HAP-1 (cell line): ENCODE measurements around the gene NACC2.
A peak's percentile ranks its signal among the peaks of the same experiment; 100 is the strongest.

Experiments
- DNase-seq, 2 experiments: peaks; one replicate each; pipeline ENCODE4 v3.0.0-alpha.2; 2016 to 2020; ENCODE audit warnings: low spot score in 2 of 2
- H3K27me3 ChIP-seq: fragments of 250-450 bp; sonication (Bioruptor Pico); 2 replicates; pipeline ENCODE4 v1.5.1; 2020; ENCODE audit warnings: low read depth, mild to moderate bottlenecking, moderate library complexity
- H3K36me3 ChIP-seq: fragments of 250-450 bp; sonication (Bioruptor Pico); replicated peaks from 2 replicates; pipeline ENCODE4 v1.5.1; 2020; ENCODE audit warnings: mild to moderate bottlenecking
- H3K4me1 ChIP-seq: fragments of 250-450 bp; sonication (Bioruptor Pico); 2 replicates; pipeline ENCODE4 v1.5.1; 2020; ENCODE audit warnings: mild to moderate bottlenecking
- H3K4me3 ChIP-seq: fragments of 250-450 bp; sonication (Bioruptor Pico); 2 replicates; pipeline ENCODE4 v1.5.1; 2020; ENCODE audit warnings: mild to moderate bottlenecking, moderate library complexity
- H3K9me3 ChIP-seq: fragments of 250-450 bp; sonication (Bioruptor Pico); 2 replicates; pipeline ENCODE4 v1.5.1; 2020; ENCODE audit warnings: mild to moderate bottlenecking, moderate library complexity
- in situ Hi-C: fragments of 300-500 bp; cut with MboI; formaldehyde crosslinking; loops from 3 replicates; pipeline ENCODE4 v1.14.3; 2020; ENCODE audit warnings: low sequenced_read_pairs, inconsistent platforms, mixed read lengths

Gene NACC2

DNA sequence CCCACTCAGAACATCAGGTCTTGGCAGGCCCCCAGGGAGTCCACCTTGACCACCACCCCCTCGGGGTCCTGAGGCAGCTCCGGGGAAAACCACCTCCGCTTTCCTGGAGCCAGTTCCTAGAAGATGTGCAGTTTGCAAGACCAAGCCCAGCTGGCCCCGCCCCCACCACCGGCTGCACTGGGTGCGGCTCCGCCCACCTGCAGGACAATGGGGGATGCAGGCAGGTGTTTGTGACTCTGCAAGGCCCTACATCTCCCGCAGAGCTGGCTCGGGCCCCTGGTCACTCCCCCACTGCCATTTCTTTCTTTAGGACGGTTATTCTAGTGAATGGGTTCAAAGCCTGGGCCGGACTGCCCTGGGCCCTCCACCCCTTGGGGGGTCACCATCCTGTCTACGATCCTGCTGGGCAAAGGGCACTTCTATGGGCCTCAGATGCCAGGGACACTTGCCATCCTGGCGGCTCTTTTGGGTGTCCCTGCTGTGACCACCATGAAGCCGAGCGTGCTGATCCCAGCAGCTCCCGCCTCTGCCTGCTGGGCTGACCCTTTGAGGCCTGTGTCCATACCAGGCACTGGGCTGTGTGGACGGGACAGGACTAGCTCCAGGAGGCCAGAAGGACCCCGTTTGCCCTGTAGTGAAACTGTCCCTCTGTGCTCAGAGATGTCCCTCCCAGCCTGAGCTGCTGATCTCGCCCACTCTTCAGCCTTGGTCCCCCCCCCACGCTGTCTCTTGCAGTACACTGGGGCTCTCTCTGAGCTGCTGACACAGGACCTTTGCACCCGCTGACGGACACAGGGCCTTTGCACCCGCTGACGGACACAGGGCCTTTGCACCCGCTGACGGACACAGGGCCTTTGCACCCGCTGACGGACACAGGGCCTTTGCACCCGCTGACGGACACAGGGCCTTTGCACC is 5.9 kb upstream of the NACC2 start:
- Histone ChIP-seq H3K4me1 (peaks cover 15% of the 10 kb centered on the region), H3K27me3 (no peaks in the 10 kb centered on the region), H3K4me3 (no peak overlapping the region), H3K9me3 (no peaks in the 10 kb centered on the region), H3K36me3 (no peaks in the 10 kb centered on the region)
- in situ Hi-C loops = no loop called here
- DNase-seq = peak; percentile 42 to 87

DNA sequence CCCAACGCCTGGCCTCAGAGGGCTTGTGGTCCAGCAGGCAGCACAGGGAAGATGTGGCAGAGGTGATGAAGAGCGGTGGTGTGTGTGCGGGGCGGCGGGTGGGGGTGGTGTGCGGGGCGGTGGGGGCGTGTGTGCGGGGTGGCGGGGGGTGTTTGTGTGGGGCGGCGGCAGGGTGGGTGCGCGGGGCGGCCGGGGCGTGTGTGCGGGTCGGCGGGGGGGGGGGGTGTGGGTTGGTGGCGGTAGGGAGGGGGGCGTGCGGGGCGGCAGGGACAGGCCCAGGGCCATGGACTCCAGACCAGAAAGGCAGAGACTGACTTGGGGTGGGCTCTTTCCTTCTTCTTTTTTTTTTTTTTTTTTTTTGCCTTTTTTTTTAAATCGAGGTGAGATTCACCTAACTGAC is 4.5 kb upstream of the NACC2 start:
- H3K9me3 ChIP-seq = no peaks in the 10 kb centered on the region
- in situ Hi-C loops = no loop called here
- H3K36me3 ChIP-seq = no peaks in the 10 kb centered on the region
- H3K4me1 ChIP-seq = peaks cover 11% of the 10 kb centered on the region
- H3K27me3 ChIP-seq = no peaks in the 10 kb centered on the region
- no peak for DNase-seq
- no peak overlapping the region for H3K4me3 ChIP-seq

DNA sequence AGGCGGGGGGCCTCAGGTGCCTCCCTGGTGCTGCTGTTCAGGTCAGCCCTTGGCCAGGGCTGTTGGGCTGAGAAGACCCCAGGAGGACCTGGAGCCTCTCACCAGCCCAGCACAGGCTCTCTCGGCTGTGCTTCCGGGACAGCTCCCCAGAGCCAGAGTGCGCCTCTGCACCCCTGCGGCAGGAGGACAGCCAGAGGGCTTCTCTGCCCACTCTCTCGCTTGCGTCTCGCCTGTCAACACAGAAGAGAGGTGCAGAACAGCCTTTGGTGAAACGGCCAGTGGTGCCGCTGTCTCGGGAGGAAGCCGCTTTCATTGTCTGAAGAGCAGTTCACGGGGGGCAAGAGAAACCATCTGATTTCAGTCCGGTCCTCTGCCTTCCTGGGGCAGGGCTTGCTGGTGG is 3.8 kb upstream of the NACC2 start:
- no peak overlapping the region for H3K4me3 ChIP-seq
- in situ Hi-C loops = no loop called here
- no peaks in the 10 kb centered on the region for H3K36me3 ChIP-seq
- no peaks in the 10 kb centered on the region for H3K9me3 ChIP-seq
- no peak for DNase-seq
- H3K27me3 ChIP-seq = no peaks in the 10 kb centered on the region
- peaks cover 5% of the 10 kb centered on the region for H3K4me1 ChIP-seq

GRCh38 chr9:136098210-136098609 is 3.1 kb upstream of the NACC2 start:
- in situ Hi-C loops = no loop called here
- Histone ChIP-seq H3K9me3 (no peaks in the 10 kb centered on the region), H3K27me3 (no peaks in the 10 kb centered on the region), H3K4me3 (no peak overlapping the region), H3K4me1 (peaks cover 10% of the 10 kb centered on the region), H3K36me3 (0 out of 2 replicates have a peak, but pooled peaks cover under 1% of the 10 kb centered on the region)
- no peak for DNase-seq

- in situ Hi-C loops = no loop called here
- H3K36me3 ChIP-seq = peaks cover 2% of the 10 kb centered on the region
- no peaks in the 10 kb centered on the region for H3K9me3 ChIP-seq
- H3K4me1 ChIP-seq = peaks cover 12% of the 10 kb centered on the region
- no peak for DNase-seq
- no peaks in the 10 kb centered on the region for H3K27me3 ChIP-seq
- H3K4me3 ChIP-seq = no peak overlapping the region
Measured at GRCh38 chr9:136096505-136097001, 1.5 kb upstream of the NACC2 start.

DNA sequence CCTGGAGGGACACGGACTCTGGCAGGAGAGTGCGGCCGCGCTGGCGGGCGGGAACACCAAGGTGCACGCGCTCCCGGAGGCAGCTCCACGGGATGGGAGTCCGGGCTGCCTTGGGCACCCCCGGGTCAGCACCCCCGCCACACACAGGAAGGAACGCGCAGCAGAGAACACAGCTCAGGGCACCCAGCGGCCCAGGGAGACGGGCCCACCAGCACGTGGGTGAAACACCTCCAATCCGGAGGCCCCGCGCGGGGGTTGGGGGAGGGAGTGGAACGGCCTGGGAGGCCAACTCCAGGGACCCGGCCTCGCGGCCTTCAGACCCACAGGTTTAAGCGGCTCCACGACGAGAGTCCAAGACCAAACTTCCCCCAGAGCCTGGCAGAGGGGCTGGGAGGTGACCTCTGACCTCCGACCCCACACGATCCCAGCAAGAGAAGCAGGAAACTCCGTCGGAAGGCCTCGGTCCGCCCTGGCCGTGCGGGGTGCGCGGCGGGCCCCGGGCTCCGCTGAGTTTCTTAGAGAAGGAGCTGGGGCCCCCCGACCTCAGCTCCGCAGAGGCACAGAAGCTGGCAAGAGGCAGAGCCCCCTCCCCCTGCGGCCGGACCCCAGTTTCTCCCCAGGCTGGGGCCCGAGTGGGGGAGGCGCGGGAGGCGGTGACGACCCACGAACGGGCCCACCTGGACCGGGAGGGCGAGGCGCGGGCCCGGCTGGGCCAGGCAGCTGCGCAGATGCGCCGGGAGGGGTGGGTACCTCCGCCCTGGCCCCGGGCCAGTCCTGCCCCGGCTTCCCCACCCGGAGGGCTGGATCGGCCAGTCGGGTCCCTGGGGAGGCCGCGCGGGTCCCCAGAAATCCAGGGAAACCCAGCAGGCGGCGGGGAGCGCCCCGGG is 851 bp downstream of the NACC2 start:
- no peaks in the 10 kb centered on the region for H3K9me3 ChIP-seq
- DNase-seq = peak; percentile 26 to 81
- H3K4me1 ChIP-seq = peaks cover 29% of the 10 kb centered on the region
- H3K27me3 ChIP-seq = no peaks in the 10 kb centered on the region
- in situ Hi-C loops = no loop called here
- H3K36me3 ChIP-seq = peaks cover 2% of the 10 kb centered on the region
- peak overlapping the region; percentile 59 for H3K4me3 ChIP-seq

- Histone ChIP-seq H3K4me3 (peak overlapping the region; percentile 59), H3K9me3 (no peaks in the 10 kb centered on the region), H3K27me3 (no peaks in the 10 kb centered on the region), H3K4me1 (peaks cover 36% of the 10 kb centered on the region), H3K36me3 (peaks cover 2% of the 10 kb centered on the region)
- DNase-seq = peak in 1 of 2 experiments; percentile 71
- in situ Hi-C loops = no loop called here
Measured at GRCh38 chr9:136093346-136093986, 1.6 kb downstream of the NACC2 start.

DNA sequence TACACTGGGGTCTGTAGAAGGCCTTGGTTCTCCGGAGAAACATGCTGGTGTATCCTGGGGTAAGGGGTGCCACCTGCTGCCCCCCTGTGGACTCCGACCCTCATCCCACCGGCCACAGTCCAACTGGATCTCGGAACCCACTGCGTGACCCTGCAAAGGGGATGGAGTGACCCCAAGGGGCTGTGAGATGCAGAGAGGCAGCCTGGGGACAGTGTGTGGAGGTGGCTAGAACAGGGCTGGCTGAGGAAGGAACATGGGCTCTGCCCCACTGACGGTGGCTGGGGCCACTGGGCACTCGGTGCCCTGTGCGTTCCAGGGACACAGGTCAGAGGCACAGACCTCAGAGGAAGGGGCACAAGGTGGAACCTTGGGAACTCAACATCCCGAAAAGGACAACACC is 2.3 kb downstream of the NACC2 start:
- no peak for DNase-seq
- Histone ChIP-seq H3K9me3 (no peaks in the 10 kb centered on the region), H3K4me3 (no peak overlapping the region), H3K4me1 (peaks cover 36% of the 10 kb centered on the region), H3K36me3 (peaks cover 2% of the 10 kb centered on the region), H3K27me3 (no peaks in the 10 kb centered on the region)
- in situ Hi-C loops = no loop called here

DNA sequence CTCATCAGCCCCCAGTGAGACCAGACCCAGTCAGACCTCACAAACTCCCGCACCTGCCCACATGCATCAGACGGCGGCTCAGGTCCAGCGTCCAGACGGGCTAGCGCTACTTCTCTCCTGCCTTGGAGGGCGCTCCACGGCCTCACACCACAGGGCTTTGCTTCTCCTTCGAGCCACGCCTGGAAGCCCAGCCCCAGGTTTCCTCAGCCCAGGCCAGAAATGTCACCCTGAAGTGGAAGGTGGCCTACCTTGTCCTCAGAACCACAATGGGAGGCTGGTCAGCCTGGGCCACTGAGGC is 2.8 kb downstream of the NACC2 start:
- H3K4me3 ChIP-seq = no peak overlapping the region
- peaks cover 2% of the 10 kb centered on the region for H3K36me3 ChIP-seq
- no peaks in the 10 kb centered on the region for H3K9me3 ChIP-seq
- peaks cover 36% of the 10 kb centered on the region for H3K4me1 ChIP-seq
- no peaks in the 10 kb centered on the region for H3K27me3 ChIP-seq
- in situ Hi-C loops = no loop called here
- DNase-seq = no peak

GRCh38 chr9:136091582-136092352 is 3.3 kb downstream of the NACC2 start:
- Histone ChIP-seq H3K27me3 (no peaks in the 10 kb centered on the region), H3K36me3 (peaks cover 2% of the 10 kb centered on the region), H3K4me3 (no peak overlapping the region), H3K4me1 (peaks cover 36% of the 10 kb centered on the region), H3K9me3 (no peaks in the 10 kb centered on the region)
- in situ Hi-C loops = no loop called here
- no peak for DNase-seq

- H3K36me3 ChIP-seq = peaks cover 2% of the 10 kb centered on the region
- no peak for DNase-seq
- in situ Hi-C loops = no loop called here
- H3K4me1 ChIP-seq = peaks cover 36% of the 10 kb centered on the region
- no peaks in the 10 kb centered on the region for H3K27me3 ChIP-seq
- no peaks in the 10 kb centered on the region for H3K9me3 ChIP-seq
- no peak overlapping the region for H3K4me3 ChIP-seq
Measured at GRCh38 chr9:136090768-136091581, 4.1 kb downstream of the NACC2 start.

DNA sequence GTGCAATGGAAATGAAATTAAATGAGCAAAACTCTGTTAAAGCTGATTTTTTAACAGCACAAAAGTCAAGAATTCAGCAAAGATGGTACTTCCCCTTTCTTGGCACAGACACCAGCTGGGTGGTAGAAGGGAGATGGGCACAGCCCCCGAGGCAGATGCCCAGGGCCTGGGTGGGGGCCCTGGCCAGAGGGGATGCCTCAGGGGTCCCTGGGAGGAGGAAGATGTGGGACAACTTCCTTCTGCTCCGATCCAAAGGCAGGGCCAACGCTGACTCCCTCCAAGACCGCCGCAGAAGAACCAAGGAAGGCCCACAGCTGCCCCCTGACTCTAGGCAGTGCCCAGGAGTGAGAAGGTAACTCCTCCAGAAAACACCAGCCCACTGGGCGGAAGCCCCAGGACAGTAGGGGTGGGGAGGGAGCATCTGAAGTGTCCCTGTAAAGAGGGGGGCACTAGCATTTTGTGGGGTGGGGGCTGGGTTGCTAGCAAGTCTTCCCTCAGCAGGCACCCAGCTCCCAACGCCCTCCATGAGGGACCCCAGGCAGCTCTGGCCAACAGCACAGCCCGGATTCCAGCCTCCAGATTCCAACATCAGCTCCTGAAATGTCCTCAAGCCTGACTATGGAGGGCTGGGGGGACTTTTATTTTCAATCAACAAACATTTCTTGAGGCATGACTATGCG is 4.9 kb downstream of the NACC2 start:
- in situ Hi-C loops = no loop called here
- no peak overlapping the region for H3K4me3 ChIP-seq
- peaks cover 36% of the 10 kb centered on the region for H3K4me1 ChIP-seq
- no peaks in the 10 kb centered on the region for H3K9me3 ChIP-seq
- no peaks in the 10 kb centered on the region for H3K27me3 ChIP-seq
- DNase-seq = no peak
- H3K36me3 ChIP-seq = peaks cover 2% of the 10 kb centered on the region
